ENCODE measurements around the gene C3orf33.

DNA sequence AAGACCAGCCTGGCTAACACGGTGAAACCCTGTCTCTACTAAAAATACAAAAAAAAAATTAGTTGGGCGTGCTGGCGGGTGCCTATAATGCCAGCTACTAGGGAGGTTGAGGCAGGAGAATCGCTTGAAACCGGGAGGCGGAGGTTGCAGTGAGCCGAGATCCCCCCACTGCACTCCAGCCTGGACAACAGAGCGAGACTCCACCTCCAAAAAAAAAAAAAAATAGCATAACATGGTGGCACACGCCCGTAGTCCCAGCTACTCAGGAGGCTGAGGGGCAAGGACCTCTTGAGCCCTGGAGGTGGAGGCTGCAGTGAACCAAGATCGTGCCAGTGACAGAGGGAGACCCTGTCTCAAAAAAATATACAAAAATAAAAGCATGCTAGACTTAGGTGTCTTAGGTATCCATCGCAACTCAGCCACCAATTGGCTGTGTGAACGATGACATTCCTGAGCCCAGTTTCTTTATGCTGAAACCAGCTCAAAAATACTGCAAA, 67.5 kb downstream of the C3orf33 start:
- TF ChIP-seq POLR2A (IDR thresholded peaks at IDR 0.05; ENCODE audit: borderline replicate concordance, extremely low read depth, insufficient read depth, insufficient read length), result no peak
- TF ChIP-seq, protein P1, sequence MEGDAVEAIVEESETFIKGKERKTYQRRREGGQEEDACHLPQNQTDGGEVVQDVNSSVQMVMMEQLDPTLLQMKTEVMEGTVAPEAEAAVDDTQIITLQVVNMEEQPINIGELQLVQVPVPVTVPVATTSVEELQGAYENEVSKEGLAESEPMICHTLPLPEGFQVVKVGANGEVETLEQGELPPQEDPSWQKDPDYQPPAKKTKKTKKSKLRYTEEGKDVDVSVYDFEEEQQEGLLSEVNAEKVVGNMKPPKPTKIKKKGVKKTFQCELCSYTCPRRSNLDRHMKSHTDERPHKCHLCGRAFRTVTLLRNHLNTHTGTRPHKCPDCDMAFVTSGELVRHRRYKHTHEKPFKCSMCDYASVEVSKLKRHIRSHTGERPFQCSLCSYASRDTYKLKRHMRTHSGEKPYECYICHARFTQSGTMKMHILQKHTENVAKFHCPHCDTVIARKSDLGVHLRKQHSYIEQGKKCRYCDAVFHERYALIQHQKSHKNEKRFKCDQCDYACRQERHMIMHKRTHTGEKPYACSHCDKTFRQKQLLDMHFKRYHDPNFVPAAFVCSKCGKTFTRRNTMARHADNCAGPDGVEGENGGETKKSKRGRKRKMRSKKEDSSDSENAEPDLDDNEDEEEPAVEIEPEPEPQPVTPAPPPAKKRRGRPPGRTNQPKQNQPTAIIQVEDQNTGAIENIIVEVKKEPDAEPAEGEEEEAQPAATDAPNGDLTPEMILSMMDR (IDR thresholded peaks at IDR 0.05 in 2 of 3, conservative IDR thresholded peaks at IDR 0.05 in 1 of 3; ENCODE audit: borderline replicate concordance in 1 of 3, insufficient read depth in 1 of 3, low read depth in 2 of 3, low read length in 2 of 3), result no peak
- no peak for TF ChIP-seq SP1 (IDR thresholded peaks at IDR 0.05; ENCODE audit: low read depth)
- no peak for TF ChIP-seq SRF (IDR thresholded peaks at IDR 0.05; ENCODE audit: low read depth)

Measured in HCT116 (cell line).